HUES48 (cell line): Measurements from ENCODE around the gene TUBB4A.

Experiments
- H3K27ac ChIP-seq: one replicate; pipeline ENCODE4 v1.7.0; 2013; ENCODE audit warnings: low read depth, low read length, inconsistent platforms
- H3K27me3 ChIP-seq: 2 replicates; pipeline ENCODE4 v1.6.1; 2013; ENCODE audit warnings: mild to moderate bottlenecking, low read length; ENCODE audit not compliant: control insufficient read depth, insufficient read depth
- H3K36me3 ChIP-seq: 2 replicates; pipeline ENCODE4 v1.6.1; 2013; ENCODE audit warnings: low read length; ENCODE audit not compliant: control insufficient read depth, insufficient read depth
- H3K4me1 ChIP-seq: 2 replicates; pipeline ENCODE4 v1.6.1; 2013; ENCODE audit warnings: mild to moderate bottlenecking, low read length; ENCODE audit not compliant: control insufficient read depth, insufficient read depth
- H3K4me3 ChIP-seq: 2 replicates; pipeline ENCODE4 v1.5.1; 2013; ENCODE audit warnings: mild to moderate bottlenecking, low read depth, low read length
- H3K9ac ChIP-seq: 2 replicates; pipeline ENCODE4 v1.6.1; 2013; ENCODE audit warnings: mild to moderate bottlenecking, low read depth, low read length, moderate library complexity
- H3K9me3 ChIP-seq: 2 replicates; pipeline ENCODE4 v1.6.1; 2013; ENCODE audit warnings: low read length; ENCODE audit not compliant: control insufficient read depth, insufficient read depth

The TUBB4A gene

DNA sequence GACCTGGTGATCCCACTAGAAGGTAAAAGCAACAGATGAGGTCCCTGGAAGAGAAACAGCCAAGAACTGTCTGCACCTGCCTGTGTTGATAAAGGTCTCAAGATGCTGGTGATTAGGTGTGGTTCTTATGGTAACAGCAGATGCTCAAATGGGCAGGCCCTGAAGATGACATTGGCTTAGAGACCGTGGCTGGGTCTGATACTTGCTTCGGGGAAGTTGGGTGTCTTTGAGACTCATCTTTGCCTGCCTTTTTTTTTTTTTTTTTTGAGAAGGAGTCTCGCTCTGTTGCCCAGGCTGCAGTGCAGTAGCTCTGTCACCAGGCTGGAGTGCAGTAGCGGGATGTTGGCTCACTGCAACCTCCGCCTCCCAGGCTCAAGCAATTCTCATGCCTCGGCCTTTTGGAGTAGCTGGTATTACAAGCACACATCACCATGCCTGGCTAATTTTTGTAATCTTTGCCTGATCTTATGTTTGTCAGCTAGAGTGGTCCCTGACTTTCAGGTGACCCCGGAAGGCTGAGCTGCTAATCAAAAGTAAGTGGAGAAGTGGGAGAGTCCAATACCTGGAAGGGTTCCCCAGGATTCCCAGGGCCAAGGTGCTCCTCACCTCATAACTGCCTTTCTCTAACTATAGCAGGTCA is 50.4 kb downstream of the TUBB4A start:
- H3K36me3 ChIP-seq: peaks cover 28% of the 10 kb centered on the region

GRCh38 chr19:6450166-6450565 is 51.9 kb downstream of the TUBB4A start:
- no peak overlapping the region for H3K4me3 ChIP-seq
- no peak overlapping the region for H3K27ac ChIP-seq

More for the DNA sequence above, 50.4 kb downstream of the TUBB4A start:
- Histone ChIP-seq H3K9ac (no peak overlapping the region), H3K9me3 (no peaks in the 10 kb centered on the region; the same call in none of the 2 replicates), H3K4me3 (no peak overlapping the region), H3K27ac (no peak overlapping the region), H3K4me1 (no peaks in the 10 kb centered on the region), H3K27me3 (no peaks in the 10 kb centered on the region)

GRCh38 chr19:6448045-6448444 is 54.1 kb downstream of the TUBB4A start:
- Histone ChIP-seq H3K36me3 (peaks cover 5% of the 10 kb centered on the region; the same call in 1 of the 2 replicates), H3K27me3 (no peaks in the 10 kb centered on the region), H3K9ac (no peak overlapping the region), H3K4me3 (no peak overlapping the region), H3K27ac (no peak overlapping the region), H3K4me1 (no peaks in the 10 kb centered on the region), H3K9me3 (no peaks in the 10 kb centered on the region)

More at GRCh38 chr19:6450166-6450565, 51.9 kb downstream of the TUBB4A start:
- no peaks in the 10 kb centered on the region for H3K4me1 ChIP-seq
- H3K36me3 ChIP-seq: peaks cover 23% of the 10 kb centered on the region
- H3K9ac ChIP-seq: no peak overlapping the region
- H3K9me3 ChIP-seq: no peaks in the 10 kb centered on the region; the same call in none of the 2 replicates
- H3K27me3 ChIP-seq: no peaks in the 10 kb centered on the region

GRCh38 chr19:6446452-6446851 is 55.7 kb downstream of the TUBB4A start:
- H3K36me3 ChIP-seq: no peaks in the 10 kb centered on the region
- no peak overlapping the region for H3K4me3 ChIP-seq

More at GRCh38 chr19:6446452-6446851, 55.7 kb downstream of the TUBB4A start:
- no peaks in the 10 kb centered on the region for H3K9me3 ChIP-seq
- H3K27ac ChIP-seq: no peak overlapping the region
- no peaks in the 10 kb centered on the region for H3K4me1 ChIP-seq
- no peak overlapping the region for H3K9ac ChIP-seq
- H3K27me3 ChIP-seq: no peaks in the 10 kb centered on the region
